ENCODE data around the gene FGF21. TPM values are rescaled to one million over a fixed set of nuclear protein-coding genes. Genes with fewer than 3 reads are reported as not detected.
A peak's percentile ranks its signal among the peaks of the same experiment; 100 is the strongest.
"Not testable (repeated sequence)": the region's sequence is repeated elsewhere in the genome, so short reads cannot be mapped to it uniquely, and the experiment has no call there.

FGF21 gene
- polyA plus RNA-seq, 10 donors, result not detected

DNA sequence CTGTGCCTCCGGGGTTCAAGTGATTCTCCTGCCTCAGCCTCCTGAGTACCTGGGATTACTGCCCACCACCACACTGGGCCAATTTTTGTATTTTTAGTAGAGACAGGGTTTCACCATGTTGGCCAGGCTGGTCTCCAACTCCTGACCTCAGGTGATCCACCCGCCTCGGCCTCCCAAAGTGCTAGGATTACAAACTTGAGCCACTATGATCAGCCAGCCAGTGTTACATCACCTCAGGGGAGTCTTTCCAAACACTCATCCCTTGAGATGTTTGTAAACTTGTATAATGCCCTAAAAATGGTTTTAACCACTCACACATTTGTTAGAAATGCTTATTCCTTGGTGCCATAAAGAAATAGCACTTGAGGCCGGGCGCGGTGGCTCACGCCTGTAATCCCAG is 31.1 kb downstream of the FGF21 start:
- DNase-seq, result not testable (repeated sequence)

DNA sequence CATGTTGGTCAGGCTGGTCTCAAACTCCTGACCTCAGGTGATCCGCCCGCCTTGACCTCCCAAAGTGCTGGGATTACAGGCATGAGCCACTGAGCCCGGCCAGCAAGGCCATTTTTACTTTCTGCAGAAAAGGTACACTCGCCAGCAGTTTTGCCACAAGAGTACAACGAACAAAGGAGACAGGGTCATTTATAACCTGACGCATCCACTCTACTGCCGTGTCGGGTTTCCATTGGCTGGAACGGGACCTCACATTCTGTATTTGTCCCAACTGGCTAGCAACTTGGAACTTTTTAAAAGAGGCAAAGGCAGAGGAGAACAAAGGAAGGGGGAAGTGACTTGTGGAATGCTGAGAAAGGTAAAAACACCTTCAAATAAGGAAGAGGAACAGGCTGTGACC is 32.0 kb downstream of the FGF21 start:
- DNase-seq, result not testable (repeated sequence)

DNA sequence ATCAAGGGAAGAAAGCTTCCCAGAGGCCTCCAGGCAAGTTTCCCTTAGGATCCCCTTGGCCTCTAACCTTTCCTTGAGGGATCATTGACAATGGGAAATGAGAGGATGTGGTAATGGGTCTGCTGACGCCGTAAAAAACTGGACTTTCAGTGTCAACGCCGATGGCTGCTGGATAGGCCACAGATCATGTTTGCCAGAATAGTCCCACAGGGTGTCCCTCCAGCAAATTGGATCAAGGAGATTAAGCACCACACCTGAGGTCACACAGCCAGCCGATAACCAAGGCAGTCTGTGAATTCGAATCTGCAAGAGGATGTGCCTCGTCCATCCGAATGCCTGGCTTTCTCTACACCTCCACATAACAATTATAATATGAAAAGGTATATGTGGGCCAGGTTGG is 37.9 kb downstream of the FGF21 start:
- no peak for DNase-seq

GRCh38 chr19:48794291-48794690 is 39.0 kb downstream of the FGF21 start:
- DNase-seq, result no peak

- peak; percentile 94 to 99 (median 96) for DNase-seq
Observed at GRCh38 chr19:48795055-48795684, 39.8 kb downstream of the FGF21 start.

- DNase-seq, result no peak
Observed at GRCh38 chr19:48795685-48796070, 40.4 kb downstream of the FGF21 start.

DNA sequence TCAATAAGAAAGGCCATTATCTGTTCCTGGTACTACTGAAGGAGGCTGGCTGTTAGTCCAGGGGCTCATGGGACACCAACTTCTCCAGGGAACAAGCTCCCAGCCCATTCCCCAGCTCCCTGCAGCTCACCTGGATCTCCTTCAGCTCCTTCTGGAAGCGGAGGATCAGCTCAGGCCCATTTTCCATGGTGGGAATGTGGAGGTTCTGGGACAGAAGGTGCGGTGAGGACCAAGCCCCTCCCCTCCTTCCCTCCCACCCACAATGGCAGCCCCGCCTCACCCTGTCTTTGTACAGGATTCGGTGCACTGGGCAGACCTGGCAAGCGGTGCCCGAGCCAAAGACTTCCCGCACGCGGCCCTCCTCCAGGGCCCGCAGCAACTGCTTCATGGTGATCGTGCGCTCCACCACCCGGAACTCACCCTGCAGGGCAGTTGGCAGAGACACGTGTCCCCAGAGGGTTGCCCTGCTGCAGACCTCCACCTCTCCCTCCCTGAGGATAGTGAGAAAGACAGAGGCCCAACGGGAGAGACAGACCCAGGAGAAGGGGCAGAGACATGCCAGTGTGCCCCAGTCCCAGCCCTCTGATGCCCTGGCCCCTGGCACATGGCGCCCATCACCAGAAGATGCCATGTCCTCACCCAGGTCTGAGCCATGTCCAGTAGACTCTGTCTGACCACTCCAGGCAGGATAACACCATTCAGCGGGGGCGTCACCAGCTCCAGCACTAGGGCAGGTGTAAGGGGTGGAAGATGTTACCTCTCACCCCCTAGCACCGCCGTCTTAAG is 41.2 kb downstream of the FGF21 start:
- DNase-seq, result no peak

GRCh38 chr19:48797103-48797502 is 41.8 kb downstream of the FGF21 start:
- DNase-seq, result no peak

DNA sequence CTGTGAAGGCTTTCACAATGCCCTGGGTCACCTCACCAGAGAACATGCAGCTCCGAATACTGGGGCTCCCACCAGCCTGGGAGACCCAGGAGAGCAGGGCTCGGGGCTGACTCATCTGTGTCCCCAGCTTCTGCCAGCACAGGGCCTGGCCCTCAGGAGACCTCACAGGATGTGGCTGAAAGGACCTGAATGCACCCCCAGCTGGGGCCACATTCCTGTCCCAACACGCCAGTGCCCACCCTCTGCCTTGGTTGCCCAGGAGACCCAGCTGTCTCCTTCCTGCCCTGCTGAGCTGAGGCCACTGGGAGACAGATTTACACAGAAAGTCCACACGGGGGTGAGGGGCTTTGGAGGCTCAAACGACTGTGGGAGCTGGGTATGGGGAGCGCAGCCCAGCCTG is 43.6 kb downstream of the FGF21 start:
- DNase-seq, result no peak

GRCh38 chr19:48799358-48800300 is 44.3 kb downstream of the FGF21 start:
- no peak for DNase-seq

- no peak for DNase-seq
Observed at GRCh38 chr19:48802623-48803022, 47.3 kb downstream of the FGF21 start.

- no peak for DNase-seq
Observed at GRCh38 chr19:48804496-48804895, 49.2 kb downstream of the FGF21 start.

DNA sequence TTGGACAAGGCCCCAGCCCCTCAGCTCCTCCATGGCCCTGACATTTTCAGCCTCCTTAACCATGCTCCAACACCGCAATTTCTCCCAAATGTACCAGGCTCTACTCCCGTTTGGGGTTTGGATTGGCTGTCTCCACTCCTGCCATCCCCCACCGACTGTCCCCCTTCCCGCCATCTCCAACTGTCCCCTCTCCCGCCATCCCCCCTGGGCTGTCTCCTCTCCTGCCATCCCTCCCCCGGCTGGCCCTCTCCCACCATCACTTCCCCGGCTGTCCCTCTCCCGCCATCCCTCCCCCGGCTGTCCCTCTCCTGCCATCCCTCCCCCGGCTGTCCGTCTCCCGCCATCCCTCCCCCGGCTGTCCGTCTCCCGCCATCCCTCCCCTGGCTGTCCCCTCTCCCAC is 50.1 kb downstream of the FGF21 start:
- DNase-seq, result no peak

GRCh38 chr19:48806518-48806817 is 51.1 kb downstream of the FGF21 start:
- DNase-seq, result peak; percentile 53 to 82 (median 69)

DNA sequence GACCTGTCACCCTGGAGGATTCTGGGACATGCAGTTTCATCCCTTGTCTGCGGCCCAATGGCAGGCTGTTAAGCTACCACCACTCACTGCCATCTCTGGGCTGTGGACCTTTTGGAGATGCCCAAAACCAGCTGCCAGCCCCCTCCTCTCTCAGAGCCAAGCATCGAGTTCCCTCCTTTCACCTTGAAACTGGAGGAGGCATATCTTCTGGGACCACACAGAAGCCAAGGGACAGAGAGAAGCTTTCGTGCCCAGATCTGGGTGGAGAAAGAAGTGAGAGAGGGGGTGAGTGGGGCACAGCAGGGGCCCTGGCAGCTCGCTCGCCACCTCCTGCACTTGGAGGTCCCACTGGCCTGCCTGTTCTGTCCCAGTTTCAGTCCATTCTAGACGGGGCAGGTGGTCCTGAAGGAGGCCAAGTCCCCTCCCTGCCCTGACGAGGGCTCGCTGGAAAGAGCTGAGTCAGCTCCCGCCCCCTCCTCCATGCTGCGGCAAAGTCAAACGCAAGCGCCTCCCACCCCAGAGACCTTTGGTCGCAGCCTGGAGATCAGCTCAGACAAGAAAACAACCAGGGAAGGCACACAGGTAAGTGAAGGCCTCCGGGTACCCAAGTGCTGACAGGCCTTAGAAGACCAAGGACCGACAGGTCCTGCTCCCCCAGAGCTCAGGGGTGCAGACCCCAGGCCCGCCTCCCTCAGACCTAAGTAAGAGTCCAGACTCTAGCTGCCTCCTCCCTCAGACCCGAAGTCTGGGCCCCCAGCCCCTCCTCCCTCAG is 51.7 kb downstream of the FGF21 start:
- peak in 1 of 3 donors; percentile 22 for DNase-seq

DNA sequence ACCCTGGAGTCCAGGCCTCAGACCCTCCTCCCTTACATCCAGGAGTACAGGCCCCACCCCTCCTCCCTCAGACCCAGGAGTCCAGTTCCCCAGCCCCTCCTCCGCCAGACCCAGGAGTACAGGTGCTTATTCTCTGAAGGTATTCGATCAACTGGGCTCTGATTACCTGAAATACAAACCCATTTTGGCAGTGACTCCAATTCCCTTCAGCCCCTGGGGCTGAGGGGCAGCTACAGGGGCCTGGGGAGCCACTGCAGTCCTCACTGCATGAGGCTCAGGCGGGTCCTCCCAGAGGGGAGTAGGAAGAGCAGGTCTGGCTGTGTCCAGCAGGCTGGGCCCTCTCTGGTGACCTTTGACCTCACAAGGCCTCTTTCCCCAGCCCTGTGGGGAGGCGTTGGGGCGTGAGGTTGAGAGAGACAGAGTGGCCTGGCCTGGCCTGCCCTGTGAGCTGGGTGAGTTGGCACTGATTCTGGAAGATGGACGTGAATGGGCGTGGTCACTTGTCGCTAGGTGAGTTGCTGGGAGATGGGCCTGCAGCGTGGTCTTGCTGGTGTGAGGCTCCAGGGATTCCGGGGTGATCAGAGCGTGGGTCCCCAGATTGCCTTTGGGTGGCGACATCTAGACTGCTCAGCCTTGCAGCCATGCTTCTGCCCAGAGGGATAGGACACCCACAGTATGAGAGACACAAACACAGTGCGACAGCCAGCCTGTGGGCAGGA is 52.4 kb downstream of the FGF21 start:
- no peak for DNase-seq

Other genes starting within 250 kb of the FGF21 start
- gene LMTK3, start 243.7 kb upstream of the FGF21 start, polyA plus RNA-seq (ENCODE audit: insufficient read length in 10 of 10), result under 1 TPM in 7 of 10 donors, not detected in 3; 0.04 to 0.70 (median 0.28) TPM
- gene SULT2B1, start 203.4 kb upstream of the FGF21 start, polyA plus RNA-seq (ENCODE audit: insufficient read length in 10 of 10), result 1 to 10 TPM in 2 of 10 donors, under 1 TPM in 4, not detected in 4; 0.21 to 3.5 (median 0.40) TPM
- not detected for gene SPACA4, start 148.8 kb upstream of the FGF21 start, polyA plus RNA-seq (ENCODE audit: insufficient read length in 10 of 10)
- 1 to 10 TPM in 1 of 10 donors, under 1 TPM in 4, not detected in 5; 0.16 to 1.8 (median 0.24) TPM for gene FAM83E, start 140.4 kb upstream of the FGF21 start, polyA plus RNA-seq (ENCODE audit: insufficient read length in 10 of 10)
- gene RPL18, start 136.3 kb upstream of the FGF21 start, polyA plus RNA-seq (ENCODE audit: insufficient read length in 10 of 10), result 1,000 to 10,000 TPM; 1,102 to 2,024 (median 1,616) TPM
- 1 to 10 TPM; 5.3 to 8.5 (median 7.4) TPM for gene SPHK2, start 136.0 kb upstream of the FGF21 start, polyA plus RNA-seq (ENCODE audit: insufficient read length in 10 of 10)
- gene DBP, start 118.1 kb upstream of the FGF21 start, polyA plus RNA-seq (ENCODE audit: insufficient read length in 10 of 10), result 1 to 10 TPM; 3.9 to 9.7 (median 6.0) TPM
- 10 to 100 TPM in 3 of 10 donors, 1 to 10 TPM in 7; 4.5 to 15.7 (median 9.0) TPM for gene CA11, start 109.3 kb upstream of the FGF21 start, polyA plus RNA-seq (ENCODE audit: insufficient read length in 10 of 10)
- gene NTN5, start 82.5 kb upstream of the FGF21 start, polyA plus RNA-seq (ENCODE audit: insufficient read length in 10 of 10), result 1 to 10 TPM in 8 of 10 donors, under 1 TPM in 2; 0.67 to 9.6 (median 2.3) TPM
- gene FUT2, start 59.6 kb upstream of the FGF21 start, polyA plus RNA-seq (ENCODE audit: insufficient read length in 10 of 10), result 1 to 10 TPM in 2 of 10 donors, under 1 TPM in 8; 0.39 to 1.2 (median 0.83) TPM
- gene MAMSTR, start 35.8 kb upstream of the FGF21 start, polyA plus RNA-seq (ENCODE audit: insufficient read length in 10 of 10), result 100 to 1,000 TPM in 6 of 10 donors, 10 to 100 TPM in 4; 47.0 to 137 (median 107) TPM
- gene RASIP1, start 14.9 kb upstream of the FGF21 start, polyA plus RNA-seq (ENCODE audit: insufficient read length in 10 of 10), result 10 to 100 TPM; 18.7 to 28.8 (median 21.7) TPM
- gene IZUMO1, start 8.6 kb upstream of the FGF21 start, polyA plus RNA-seq (ENCODE audit: insufficient read length in 10 of 10), result 1 to 10 TPM in 4 of 10 donors, under 1 TPM in 6; 0.23 to 2.2 (median 0.94) TPM
- gene FUT1, start 2.9 kb upstream of the FGF21 start, polyA plus RNA-seq (ENCODE audit: insufficient read length in 10 of 10), result 1 to 10 TPM in 7 of 10 donors, under 1 TPM in 3; 0.62 to 1.9 (median 1.2) TPM
- gene BCAT2, start 55.5 kb downstream of the FGF21 start, polyA plus RNA-seq (ENCODE audit: insufficient read length in 10 of 10), result 10 to 100 TPM; 19.6 to 24.3 (median 22.4) TPM
- gene HSD17B14, start 81.0 kb downstream of the FGF21 start, polyA plus RNA-seq (ENCODE audit: insufficient read length in 10 of 10), result 1 to 10 TPM; 2.6 to 4.5 (median 3.2) TPM
- gene PLEKHA4, start 113.1 kb downstream of the FGF21 start, polyA plus RNA-seq (ENCODE audit: insufficient read length in 10 of 10), result 10 to 100 TPM; 23.6 to 43.5 (median 33.1) TPM
- 10 to 100 TPM; 44.3 to 79.0 (median 62.4) TPM for gene PPP1R15A, start 116.9 kb downstream of the FGF21 start, polyA plus RNA-seq (ENCODE audit: insufficient read length in 10 of 10)
- under 1 TPM in 5 of 10 donors, not detected in 5; 0.16 to 0.54 (median 0.30) TPM for gene TULP2, start 143.2 kb downstream of the FGF21 start, polyA plus RNA-seq (ENCODE audit: insufficient read length in 10 of 10)
- gene NUCB1, start 144.8 kb downstream of the FGF21 start, polyA plus RNA-seq (ENCODE audit: insufficient read length in 10 of 10), result 100 to 1,000 TPM; 118 to 190 (median 146) TPM
- under 1 TPM in 9 of 10 donors, not detected in 1; 0.15 to 0.80 (median 0.39) TPM for gene DHDH, start 178.2 kb downstream of the FGF21 start, polyA plus RNA-seq (ENCODE audit: insufficient read length in 10 of 10)
- gene BAX, start 199.4 kb downstream of the FGF21 start, polyA plus RNA-seq (ENCODE audit: insufficient read length in 10 of 10), result 10 to 100 TPM; 32.8 to 56.5 (median 42.7) TPM
- gene FTL, start 209.8 kb downstream of the FGF21 start, polyA plus RNA-seq (ENCODE audit: insufficient read length in 10 of 10), result 100 to 1,000 TPM; 520 to 975 (median 659) TPM
- gene GYS1, start 237.8 kb downstream of the FGF21 start, polyA plus RNA-seq (ENCODE audit: insufficient read length in 10 of 10), result 100 to 1,000 TPM in 2 of 10 donors, 10 to 100 TPM in 8; 52.5 to 103 (median 84.0) TPM
- gene RUVBL2, start 238.4 kb downstream of the FGF21 start, polyA plus RNA-seq (ENCODE audit: insufficient read length in 10 of 10), result 10 to 100 TPM; 43.8 to 73.4 (median 52.0) TPM